Measurements from ENCODE around the gene PHOX2A.

Gene PHOX2A

GRCh38 chr11:72189455-72190250, 54.3 kb downstream of the PHOX2A start:
- Histone ChIP-seq H3K9me3 (ENCODE audit: severe bottlenecking) (no peaks in the 10 kb centered on the region), H3K27ac (ENCODE audit: poor library complexity, severe bottlenecking) (no peak overlapping the region), H3K4me3 (ENCODE audit: severe bottlenecking) (no peak overlapping the region), H3K36me3 (ENCODE audit: low read depth) (no peaks in the 10 kb centered on the region), H3K27me3 (ENCODE audit: insufficient read depth, poor library complexity, severe bottlenecking) (no peaks in the 10 kb centered on the region), H3K4me1 (ENCODE audit: insufficient read depth, poor library complexity, severe bottlenecking) (no peaks in the 10 kb centered on the region)
- TF ChIP-seq CTCF (IDR thresholded peaks at IDR 0.05; ENCODE audit: poor library complexity, severe bottlenecking), result no peak
- no peak for DNase-seq (ENCODE audit: low spot score)
- ATAC-seq (ENCODE audit: low read depth), result no peak

Data from RWPE2 (cell line).